CD14-positive monocyte (primary cell): Measurements from ENCODE around the gene FAXDC2. TPM values are rescaled to one million over a fixed set of nuclear protein-coding genes. Genes with fewer than 3 reads are reported as not detected.

Source experiments
- DNase-seq, 3 donors: peaks; one replicate each; pipeline ENCODE4 v3.0.0-alpha.2; 2011 to 2022
- H2AFZ ChIP-seq: 2 replicates; pipeline ENCODE4 v1.6.0; 2012; ENCODE audit warnings: mild to moderate bottlenecking, low read depth, low read length, inconsistent platforms; ENCODE audit not compliant: insufficient read depth, poor library complexity, severe bottlenecking
- H3K27ac ChIP-seq, 2 donors: 1 replicate in 1 of 2; 2 replicates in 1 of 2; pipeline ENCODE4 v1.5.1; 2012 to 2013; ENCODE audit warnings: low read length in 2 of 2, control low read depth in 1 of 2, inconsistent platforms in 1 of 2, low read depth in 1 of 2, mild to moderate bottlenecking in 1 of 2
- H3K27me3 ChIP-seq, 2 donors: one replicate each; pipeline versions ENCODE4 v1.6.0 to v1.6.1; 2011 to 2013; ENCODE audit warnings: low read length in 2 of 2; ENCODE audit not compliant: control insufficient read depth in 2 of 2, insufficient read depth in 2 of 2
- H3K36me3 ChIP-seq, 2 donors: replicated peaks in 1 of 2; 1 replicate in 1 of 2; 2 replicates in 1 of 2; pipeline versions ENCODE4 v1.5.1 to v1.6.1; 2012 to 2013; ENCODE audit warnings: low read length in 2 of 2, control low read depth in 1 of 2, inconsistent platforms in 1 of 2, mild to moderate bottlenecking in 1 of 2; ENCODE audit not compliant: insufficient read depth in 2 of 2, control insufficient read depth in 1 of 2
- H3K4me1 ChIP-seq, 2 donors: 1 replicate in 1 of 2; 2 replicates in 1 of 2; pipeline versions ENCODE4 v1.5.1 to v1.6.1; 2012 to 2013; ENCODE audit warnings: low read length in 2 of 2, control low read depth in 1 of 2, inconsistent platforms in 1 of 2, mild to moderate bottlenecking in 1 of 2, moderate library complexity in 1 of 2; ENCODE audit not compliant: insufficient read depth in 2 of 2, control insufficient read depth in 1 of 2
- H3K4me2 ChIP-seq: replicated peaks from 2 replicates; pipeline ENCODE3; 2012; ENCODE audit warnings: low read length, moderate library complexity, mild to moderate bottlenecking; ENCODE audit not compliant: poor library complexity, severe bottlenecking; ENCODE audit errors: extremely low read depth
- H3K4me3 ChIP-seq, 3 experiments: fragments of 200-600 bp in 1 of 3; sonication (generic) in 1 of 3; replicated peaks in 1 of 3; 1 replicate in 2 of 3; 2 replicates in 1 of 3; pipeline ENCODE4 v1.5.1; 2011 to 2013; ENCODE audit warnings: low read length in 3 of 3, mild to moderate bottlenecking in 3 of 3, control low read depth in 2 of 3, low read depth in 2 of 3, inconsistent platforms in 1 of 3, moderate library complexity in 1 of 3
- H3K79me2 ChIP-seq: 2 replicates; pipeline ENCODE4 v1.6.0; 2012; ENCODE audit warnings: mild to moderate bottlenecking, control low read depth, inconsistent platforms, low read length, moderate library complexity; ENCODE audit not compliant: insufficient read depth
- H3K9ac ChIP-seq: 2 replicates; pipeline ENCODE4 v1.6.0; 2017; ENCODE audit warnings: low read length, mild to moderate bottlenecking; ENCODE audit not compliant: insufficient read depth, poor library complexity, severe bottlenecking
- H3K9me3 ChIP-seq, 2 donors: replicated peaks in 1 of 2; 1 replicate in 1 of 2; 2 replicates in 1 of 2; pipeline versions ENCODE4 v1.5.1 to v1.6.1; 2012 to 2013; ENCODE audit warnings: low read length in 2 of 2, control low read depth in 1 of 2; ENCODE audit not compliant: control insufficient read depth in 1 of 2, insufficient read depth in 1 of 2
- H4K20me1 ChIP-seq: 2 replicates; pipeline ENCODE4 v1.6.0; 2012; ENCODE audit warnings: mild to moderate bottlenecking, low read length, control low read depth, moderate library complexity; ENCODE audit not compliant: insufficient read depth
- H3K27ac Mint-ChIP-seq, 7 donors: one replicate each; pipeline ENCODE4 v1.8.0; 2020; ENCODE audit warnings: mild to moderate bottlenecking in 7 of 7, mixed read lengths in 7 of 7, moderate library complexity in 6 of 7, inconsistent platforms in 2 of 7
- H3K27me3 Mint-ChIP-seq, 3 donors: one replicate each; pipeline ENCODE4 v1.8.0; 2021 to 2022; ENCODE audit warnings: low read depth in 3 of 3, mild to moderate bottlenecking in 3 of 3, mixed read lengths in 3 of 3, moderate library complexity in 3 of 3, inconsistent platforms in 1 of 3
- H3K36me3 Mint-ChIP-seq, 2 donors: one replicate each; pipeline ENCODE4 v1.8.0; 2020; ENCODE audit warnings: mixed read lengths in 2 of 2, inconsistent platforms in 1 of 2, mild to moderate bottlenecking in 1 of 2
- H3K4me1 Mint-ChIP-seq: one replicate; pipeline ENCODE4 v1.8.0; 2020; ENCODE audit warnings: mild to moderate bottlenecking, mixed read lengths
- H3K4me3 Mint-ChIP-seq, 2 donors: one replicate each; pipeline ENCODE4 v1.8.0; 2020; ENCODE audit warnings: mild to moderate bottlenecking in 2 of 2, mixed read lengths in 2 of 2, moderate library complexity in 1 of 2
- H3K9me3 Mint-ChIP-seq, 7 donors: one replicate each; pipeline ENCODE4 v1.8.0; 2020 to 2022; ENCODE audit warnings: mixed read lengths in 7 of 7, mild to moderate bottlenecking in 6 of 7, moderate library complexity in 6 of 7, inconsistent platforms in 2 of 7
- CTCF ChIP-seq: fragments of 200-600 bp; IDR thresholded peaks from one replicate; pipeline ENCODE4 v1.8.0; 2022; ENCODE audit warnings: antibody characterized with exemption, mild to moderate bottlenecking
- WGBS: methylation state at CpG from one replicate; pipeline ENCODE4 v1.1.5; 2013; ENCODE audit warnings: missing lambda C conversion rate; ENCODE audit not compliant: insufficient coverage; 5-methylcytosine and 5-hydroxymethylcytosine counted together
- intact Hi-C, 2 donors: fragments of 100-400 bp; cut with micrococcal nuclease; formaldehyde crosslinking; loops; one replicate each; pipeline versions ENCODE4 v1.15.0 to v1.15.1; 2023
- polyA plus RNA-seq, 3 donors: library from polyadenylated mRNA; depleted of rRNA in 1 of 3; unstranded in 2 of 3; stranded (reverse) in 1 of 3; fragments of 300-500 nt in 2 of 3; fragments of >200 nt in 1 of 3; fragmentation: Illumina TruSeq in 2 of 3; gene quantifications; 1 replicate in 2 of 3; 2 replicates in 1 of 3; pipeline ENCODE4 v1.2.3, GENCODE V29; 2012 to 2021

Gene FAXDC2
- polyA plus RNA-seq, 3 donors: 0.30 to 1.4 (median 0.60) TPM

GRCh38 chr5:154831451-154831850, 19.0 kb downstream of the FAXDC2 start:
- no peak for TF ChIP-seq CTCF
- Mint-ChIP-seq H3K27ac (peak overlapping the region in 1 of 7 donors; percentile 34), H3K4me3 (no peak overlapping the region), H3K27me3 (peaks cover 0 to 5% (median 2%) of the 10 kb centered on the region in 3 donors), H3K9me3 (no peaks in the 10 kb centered on the region), H3K36me3 (peaks cover 14 to 21% of the 10 kb centered on the region in 2 donors), H3K4me1 (peaks cover 9% of the 10 kb centered on the region)
- H3K36me3 ChIP-seq: peaks cover 2 to 7% of the 10 kb centered on the region in 2 donors
- no peak overlapping the region for H3K27ac ChIP-seq
- H3K9me3 ChIP-seq: no peaks in the 10 kb centered on the region
- no peak overlapping the region for H3K4me2 ChIP-seq
- H4K20me1 ChIP-seq: no peaks in the 10 kb centered on the region
- no peak for DNase-seq
- intact Hi-C loops: no loop called here
- H3K79me2 ChIP-seq: no peaks in the 10 kb centered on the region
- H3K9ac ChIP-seq: no peak overlapping the region
- H3K4me3 ChIP-seq: no peak overlapping the region
- H3K4me1 ChIP-seq: no peaks in the 10 kb centered on the region
- 98% methylated on average over 4 of the region's 7 CpGs for WGBS
- H3K27me3 ChIP-seq: no peaks in the 10 kb centered on the region
- no peak overlapping the region for H2AFZ ChIP-seq

- Histone ChIP-seq H3K9ac (no peak overlapping the region), H4K20me1 (no peaks in the 10 kb centered on the region), H3K27me3 (no peaks in the 10 kb centered on the region), H3K27ac (no peak overlapping the region), H3K4me1 (no peaks in the 10 kb centered on the region), H3K9me3 (no peaks in the 10 kb centered on the region), H3K79me2 (no peaks in the 10 kb centered on the region), H3K4me2 (no peak overlapping the region), H2AFZ (no peak overlapping the region), H3K4me3 (no peak overlapping the region), H3K36me3 (peaks cover 2 to 7% of the 10 kb centered on the region in 2 donors)
- H3K4me1 Mint-ChIP-seq: peaks cover 9% of the 10 kb centered on the region
- H3K4me3 Mint-ChIP-seq: no peak overlapping the region
- DNase-seq: no peak
- H3K27ac Mint-ChIP-seq: peak overlapping the region in 2 of 7 donors; percentile 21 to 38
- H3K9me3 Mint-ChIP-seq: no peaks in the 10 kb centered on the region
- 86% methylated on average over 3 of the region's 4 CpGs for WGBS
- peaks cover 16 to 20% of the 10 kb centered on the region in 2 donors for H3K36me3 Mint-ChIP-seq
- no peak for TF ChIP-seq CTCF
- peaks cover 0 to 4% (median 2%) of the 10 kb centered on the region in 3 donors for H3K27me3 Mint-ChIP-seq
- intact Hi-C loops: no loop called here
These were observed 19.8 kb downstream of the FAXDC2 start for GRCh38 chr5:154830596-154830995.
